Endothelial cell of umbilical vein (primary cell): ENCODE measurements around the gene SH3BP5L. TPM values are rescaled to one million over a fixed set of nuclear protein-coding genes. Genes with fewer than 3 reads are reported as not detected.
A peak's percentile ranks its signal among the peaks of the same experiment; 100 is the strongest.

Source experiments
- BruUV-seq: library from RNA; stranded (reverse); fragments of 400-500 nt; replicated peaks from 2 replicates; lab custom pipeline; 2021; lab: Mats Ljungman, UMichigan
- CTCF ChIA-PET: fragments of 300-600, 350-600 bp; sonication (Branson Sonifier 250); formaldehyde crosslinking; loops from one replicate; lab custom pipeline; 2021; ENCODE audit warnings: antibody characterized with exemption, inconsistent platforms; lab: Charles Lee
- POLR2A ChIA-PET: fragments of 300-600, 350-600 bp; sonication (Branson Sonifier 250); formaldehyde crosslinking; loops from one replicate; lab custom pipeline; 2021; ENCODE audit warnings: antibody characterized with exemption, inconsistent platforms; lab: Charles Lee
- DNase-seq: peaks from one replicate; pipeline ENCODE4 v3.0.0-alpha.2; 2011; ENCODE audit warnings: low read depth, low spot score
- FAIRE-seq: peaks from 2 replicates; lab custom pipeline; 2011; peaks lifted over from hg19 to GRCh38; lab: Jason Lieb, UNC
- H2AFZ ChIP-seq: 2 replicates; pipeline ENCODE4 v1.6.0; 2012; ENCODE audit warnings: low read depth, low read length, control low read depth, inconsistent platforms
- H3K27ac ChIP-seq: 2 replicates; pipeline ENCODE4 v1.5.1; 2011; ENCODE audit warnings: low read depth, mild to moderate bottlenecking, control low read depth, low read length, moderate library complexity; ENCODE audit not compliant: insufficient read depth
- H3K27me3 ChIP-seq, 2 experiments: 2 replicates each; pipeline versions ENCODE4 v1.6.0 to v1.6.1; 2011; ENCODE audit warnings: low read length in 2 of 2, mixed read lengths in 1 of 2; ENCODE audit not compliant: control insufficient read depth in 2 of 2, insufficient read depth in 2 of 2
- H3K36me3 ChIP-seq, 2 experiments: 2 replicates in 1 of 2; 3 replicates in 1 of 2; pipeline ENCODE4 v1.5.1; 2011; ENCODE audit warnings: low read length in 2 of 2, mild to moderate bottlenecking in 1 of 2, moderate library complexity in 1 of 2; ENCODE audit not compliant: control insufficient read depth in 2 of 2, insufficient read depth in 2 of 2; ENCODE audit errors: extremely low read depth in 1 of 2
- H3K4me1 ChIP-seq: 3 replicates; pipeline ENCODE4 v1.5.1; 2011; ENCODE audit warnings: mild to moderate bottlenecking, low read length; ENCODE audit not compliant: control insufficient read depth, insufficient read depth; ENCODE audit errors: extremely low read depth
- H3K4me2 ChIP-seq: 2 replicates; pipeline ENCODE4 v1.6.1; 2011; ENCODE audit warnings: low read length, control low read depth, mixed read lengths; ENCODE audit not compliant: insufficient read depth
- H3K4me3 ChIP-seq, 3 experiments: fragments of 200-600 bp in 1 of 3; sonication (generic), shearing (Covaris generic) in 1 of 3; replicated peaks in 1 of 3; 2 replicates each; pipeline ENCODE4 v1.5.1; 2011 to 2016; ENCODE audit warnings: control low read depth in 3 of 3, low read length in 3 of 3, mild to moderate bottlenecking in 2 of 3, inconsistent platforms in 1 of 3, low read depth in 1 of 3, moderate library complexity in 1 of 3; ENCODE audit not compliant: insufficient read depth in 1 of 3
- H3K79me2 ChIP-seq: 2 replicates; pipeline ENCODE4 v1.6.0; 2012; ENCODE audit warnings: low read length, inconsistent platforms; ENCODE audit not compliant: control insufficient read depth, insufficient read depth
- H3K9ac ChIP-seq: replicated peaks from 2 replicates; pipeline ENCODE3; 2011; ENCODE audit warnings: low read length, control low read depth; ENCODE audit not compliant: insufficient read depth; ENCODE audit errors: extremely low read depth
- H3K9me1 ChIP-seq: replicated peaks from 3 replicates; pipeline ENCODE4 v1.6.0; 2011; ENCODE audit warnings: mild to moderate bottlenecking, low read length; ENCODE audit not compliant: control insufficient read depth, insufficient read depth; ENCODE audit errors: extremely low read depth
- H3K9me3 ChIP-seq: replicated peaks from 2 replicates; pipeline ENCODE4 v1.5.1; 2012; ENCODE audit warnings: low read length, inconsistent platforms; ENCODE audit not compliant: control insufficient read depth, insufficient read depth
- H4K20me1 ChIP-seq: replicated peaks from 2 replicates; pipeline ENCODE3; 2011; ENCODE audit warnings: mild to moderate bottlenecking, low read length; ENCODE audit not compliant: control insufficient read depth, insufficient read depth; ENCODE audit errors: extremely low read depth
- CTCF ChIP-seq, 2 donors: IDR thresholded peaks; 1 replicate in 1 of 2; 2 replicates in 1 of 2; pipeline ENCODE4 v1.5.1; 2011; ENCODE audit warnings: low read length in 2 of 2, mild to moderate bottlenecking in 2 of 2, moderate library complexity in 2 of 2, control low read depth in 1 of 2, inconsistent platforms in 1 of 2, low read depth in 1 of 2; ENCODE audit not compliant: insufficient read depth in 1 of 2; ENCODE audit errors: extremely low read depth in 1 of 2
- EZH2 ChIP-seq: IDR thresholded peaks from 2 replicates; pipeline ENCODE4 v1.6.1; 2012; ENCODE audit warnings: borderline replicate concordance, low read depth, mild to moderate bottlenecking, moderate library complexity, low read length, inconsistent platforms; ENCODE audit not compliant: severe bottlenecking
- FOS ChIP-seq: IDR thresholded peaks from 2 replicates; pipeline ENCODE4 v1.6.1; 2011; ENCODE audit warnings: mild to moderate bottlenecking, low read length, moderate library complexity, borderline replicate concordance; ENCODE audit not compliant: insufficient read depth
- GATA2 ChIP-seq: IDR thresholded peaks from 2 replicates; pipeline ENCODE4 v1.7.0; 2011; ENCODE audit warnings: low read depth, mild to moderate bottlenecking, moderate library complexity, mixed read lengths, low read length; ENCODE audit not compliant: insufficient read length, insufficient read depth
- JUN ChIP-seq: IDR thresholded peaks from 2 replicates; pipeline ENCODE4 v1.6.1; 2011; ENCODE audit warnings: borderline replicate concordance, low read depth; ENCODE audit not compliant: insufficient read length, insufficient read depth
- MAX ChIP-seq: IDR thresholded peaks from 2 replicates; pipeline ENCODE4 v1.6.1; 2011; ENCODE audit not compliant: insufficient read depth, insufficient read length
- MYC ChIP-seq: IDR thresholded peaks from one replicate; pipeline ENCODE4 v1.6.1; 2011; ENCODE audit warnings: mild to moderate bottlenecking, low read depth, low read length
- POLR2A ChIP-seq: IDR thresholded peaks from 2 replicates; pipeline ENCODE4 v1.6.1; 2012; ENCODE audit warnings: low read depth, mild to moderate bottlenecking, control low read depth, low read length
- POLR2AphosphoS5 ChIP-seq: IDR thresholded peaks from 2 replicates; pipeline ENCODE4 v1.6.1; 2012; ENCODE audit warnings: low read depth, mild to moderate bottlenecking, control low read depth, low read length, moderate library complexity; ENCODE audit not compliant: insufficient read depth
- dilution Hi-C: fragments of 300-500 bp; cut with MboI; formaldehyde crosslinking; loops from one replicate; pipeline ENCODE4 v1.15.0; 2019; ENCODE audit warnings: low sequenced_read_pairs; ENCODE audit not compliant: extremely low pct_ligation_motif_present
- intact Hi-C: fragments of 100-400 bp; cut with micrococcal nuclease; formaldehyde crosslinking; loops from one replicate; pipeline ENCODE4 v1.10.0; 2022
- polyA plus RNA-seq, 4 experiments: library from polyadenylated mRNA; depleted of rRNA in 3 of 4; stranded (reverse) in 3 of 4; unstranded in 1 of 4; fragments of >200 nt; gene quantifications; 2 replicates each; pipeline versions ENCODE4 v1.2.1 to v1.2.3, GENCODE V29; 2011 to 2012; ENCODE audit warnings: missing spikeins in 1 of 4
- total RNA-seq: library from RNA; stranded (reverse); gene quantifications from 2 replicates; pipeline ENCODE4 v1.2.3, GENCODE V29; 2021

Gene SH3BP5L
- total and polyA plus RNA-seq, 2 donors (not counting 3 experiments of a cell fraction or from before 2014, with no cell fraction given) = 24.7 TPM

- H3K36me3 ChIP-seq = no peaks in the 10 kb centered on the region
- H3K27me3 ChIP-seq = peaks cover 2 to 4% of the 10 kb centered on the region in 2 experiments
- H2AFZ ChIP-seq = peak overlapping the region; percentile 89
- dilution Hi-C loops = no loop called here
- DNase-seq = no peak
- H3K4me2 ChIP-seq = peak overlapping the region; percentile 50
- H4K20me1 ChIP-seq = no peaks in the 10 kb centered on the region
- no peaks in the 10 kb centered on the region for H3K9me3 ChIP-seq
- no peak for FAIRE-seq
- no peak overlapping the region for H3K9ac ChIP-seq
- CTCF ChIA-PET = interaction anchor here (1.7 kb wide), 1 partner anchor 11 kb away, joined by 7 read pairs; no protein-coding TSS in a partner anchor
- H3K9me1 ChIP-seq = no peaks in the 10 kb centered on the region
- peaks cover 18% of the 10 kb centered on the region for H3K4me1 ChIP-seq
- no peak overlapping the region for H3K27ac ChIP-seq
- TF ChIP-seq EZH2 = no peak
- TF ChIP-seq POLR2A = no peak
- no peak for TF ChIP-seq MYC
- TF ChIP-seq POLR2AphosphoS5 = no peak
- TF ChIP-seq MAX = no peak
- no peak for TF ChIP-seq GATA2
- no peak for TF ChIP-seq FOS
- TF ChIP-seq CTCF (IDR thresholded peaks at IDR 0.05; ENCODE audit: extremely low read depth in 1 of 2, insufficient read depth in 1 of 2, low read depth in 1 of 2, low read length in 2 of 2) = no peak
- TF ChIP-seq JUN = no peak
- peaks cover 6% of the 10 kb centered on the region for H3K79me2 ChIP-seq
- intact Hi-C loops = no loop called here
- peak overlapping the region; percentile 14 to 39 (median 31) for H3K4me3 ChIP-seq
- BruUV-seq = no TSS peak
- POLR2A ChIA-PET = no interaction called here
Measured at GRCh38 chr1:248862695-248862997, 36.9 kb upstream of the SH3BP5L start.
